Loucy (cell line): ENCODE data around the gene MT1HL1.
"Not testable (repeated sequence)": the region's sequence is repeated elsewhere in the genome, so short reads cannot be mapped to it uniquely, and the experiment has no call there.

Source experiments
- H2AFZ ChIP-seq: fragments of 200-600 bp; sonication (generic); 2 replicates; pipeline ENCODE4 v1.6.0; 2016; ENCODE audit warnings: antibody characterized with exemption, mild to moderate bottlenecking, low read length, moderate library complexity
- H3F3A ChIP-seq: fragments of 200-600 bp; 2 replicates; pipeline ENCODE4 v1.6.0; 2016; ENCODE audit warnings: antibody characterized with exemption, low read depth, mild to moderate bottlenecking
- H3K27me3 ChIP-seq: fragments of 200-600 bp; sonication (generic); 2 replicates; pipeline ENCODE4 v1.6.1; 2014; ENCODE audit warnings: low read length, mild to moderate bottlenecking; ENCODE audit not compliant: insufficient read depth, poor library complexity, severe bottlenecking
- H3K36me3 ChIP-seq: fragments of 200-600 bp; sonication (generic); 2 replicates; pipeline ENCODE4 v1.6.1; 2016; ENCODE audit warnings: low read length; ENCODE audit not compliant: insufficient read depth
- H3K4me1 ChIP-seq: fragments of 200-600 bp; sonication (generic); 2 replicates; pipeline ENCODE4 v1.5.1; 2014; ENCODE audit warnings: low read length, mild to moderate bottlenecking; ENCODE audit not compliant: insufficient read depth, poor library complexity, severe bottlenecking
- H3K4me2 ChIP-seq: fragments of 200-600 bp; sonication (generic); 2 replicates; pipeline ENCODE4 v1.6.0; 2014; ENCODE audit warnings: antibody characterized with exemption, low read length, low read depth, mild to moderate bottlenecking; ENCODE audit not compliant: poor library complexity, severe bottlenecking
- H3K4me3 ChIP-seq: fragments of 200-600 bp; sonication (generic); 2 replicates; pipeline ENCODE4 v1.5.1; 2014; ENCODE audit warnings: low read length, mild to moderate bottlenecking, mixed read lengths; ENCODE audit not compliant: poor library complexity, severe bottlenecking
- H3K79me2 ChIP-seq: fragments of 200-600 bp; sonication (generic); 2 replicates; pipeline ENCODE4 v1.6.1; 2014; ENCODE audit warnings: low read length; ENCODE audit not compliant: insufficient read depth
- H3K9ac ChIP-seq: fragments of 200-600 bp; sonication (generic); 2 replicates; pipeline ENCODE4 v1.6.0; 2014; ENCODE audit warnings: mild to moderate bottlenecking, low read depth, low read length, moderate library complexity; ENCODE audit not compliant: poor library complexity, severe bottlenecking
- H3K9me2 ChIP-seq: fragments of 200-600 bp; sonication (generic); replicated peaks from 2 replicates; pipeline ENCODE4 v1.6.1; 2016; ENCODE audit warnings: low read depth, low read length, mixed read lengths
- H3K9me3 ChIP-seq: fragments of 200-600 bp; sonication (generic); 2 replicates; pipeline ENCODE4 v1.6.1; 2014; ENCODE audit warnings: mild to moderate bottlenecking, antibody characterized with exemption, low read length, low read depth; ENCODE audit not compliant: insufficient read depth
- H4K20me1 ChIP-seq: fragments of 200-600 bp; sonication (generic); 2 replicates; pipeline ENCODE4 v1.6.0; 2014; ENCODE audit warnings: antibody characterized with exemption, low read length, mild to moderate bottlenecking; ENCODE audit not compliant: insufficient read depth, poor library complexity, severe bottlenecking
- EZH2phosphoT487 ChIP-seq: fragments of 200-600 bp; IDR thresholded peaks from 2 replicates; pipeline ENCODE4 v1.6.1; 2018; ENCODE audit warnings: antibody characterized with exemption, mild to moderate bottlenecking, moderate library complexity, borderline replicate concordance
- TF ChIP-seq, protein P1 (sequence below): fragments of 200-600 bp; sonication (generic); conservative IDR thresholded peaks from 2 replicates; pipeline ENCODE4 v1.5.1; 2014; ENCODE audit warnings: mild to moderate bottlenecking, antibody characterized with exemption, low read length

The MT1HL1 gene

DNA sequence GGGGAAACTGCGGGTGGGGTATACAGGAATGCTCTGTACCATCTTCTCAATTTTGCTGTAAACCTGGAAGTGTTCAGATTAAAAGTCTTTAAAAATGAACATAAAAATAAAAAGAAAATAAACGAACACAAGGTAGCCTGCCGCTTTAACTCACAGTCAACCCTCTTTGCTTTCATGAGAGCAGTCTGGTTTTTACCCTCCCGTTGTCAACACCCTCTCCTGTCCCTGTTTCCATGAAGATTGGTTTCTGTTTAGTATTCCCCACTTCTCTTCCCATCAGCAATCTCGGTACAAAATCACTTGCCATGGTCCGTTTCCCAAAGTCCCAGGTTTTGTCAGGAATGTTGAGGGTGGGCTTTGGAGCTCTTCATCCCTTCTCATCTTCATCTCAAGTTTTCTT lies 28.8 kb downstream of the MT1HL1 start:
- TF ChIP-seq, protein P1, sequence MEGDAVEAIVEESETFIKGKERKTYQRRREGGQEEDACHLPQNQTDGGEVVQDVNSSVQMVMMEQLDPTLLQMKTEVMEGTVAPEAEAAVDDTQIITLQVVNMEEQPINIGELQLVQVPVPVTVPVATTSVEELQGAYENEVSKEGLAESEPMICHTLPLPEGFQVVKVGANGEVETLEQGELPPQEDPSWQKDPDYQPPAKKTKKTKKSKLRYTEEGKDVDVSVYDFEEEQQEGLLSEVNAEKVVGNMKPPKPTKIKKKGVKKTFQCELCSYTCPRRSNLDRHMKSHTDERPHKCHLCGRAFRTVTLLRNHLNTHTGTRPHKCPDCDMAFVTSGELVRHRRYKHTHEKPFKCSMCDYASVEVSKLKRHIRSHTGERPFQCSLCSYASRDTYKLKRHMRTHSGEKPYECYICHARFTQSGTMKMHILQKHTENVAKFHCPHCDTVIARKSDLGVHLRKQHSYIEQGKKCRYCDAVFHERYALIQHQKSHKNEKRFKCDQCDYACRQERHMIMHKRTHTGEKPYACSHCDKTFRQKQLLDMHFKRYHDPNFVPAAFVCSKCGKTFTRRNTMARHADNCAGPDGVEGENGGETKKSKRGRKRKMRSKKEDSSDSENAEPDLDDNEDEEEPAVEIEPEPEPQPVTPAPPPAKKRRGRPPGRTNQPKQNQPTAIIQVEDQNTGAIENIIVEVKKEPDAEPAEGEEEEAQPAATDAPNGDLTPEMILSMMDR: no peak
- TF ChIP-seq EZH2phosphoT487: no peak
- Histone ChIP-seq H4K20me1 (no peaks in the 10 kb centered on the region), H3K4me1 (no peaks in the 10 kb centered on the region), H3K4me2 (no peak overlapping the region), H3K27me3 (no peaks in the 10 kb centered on the region), H3K9me3 (no peaks in the 10 kb centered on the region), H3K9me2 (no peaks in the 10 kb centered on the region), H2AFZ (no peak overlapping the region), H3K9ac (no peak overlapping the region), H3K79me2 (no peaks in the 10 kb centered on the region), H3F3A (no peaks in the 10 kb centered on the region), H3K4me3 (no peak overlapping the region), H3K36me3 (no peaks in the 10 kb centered on the region)

DNA sequence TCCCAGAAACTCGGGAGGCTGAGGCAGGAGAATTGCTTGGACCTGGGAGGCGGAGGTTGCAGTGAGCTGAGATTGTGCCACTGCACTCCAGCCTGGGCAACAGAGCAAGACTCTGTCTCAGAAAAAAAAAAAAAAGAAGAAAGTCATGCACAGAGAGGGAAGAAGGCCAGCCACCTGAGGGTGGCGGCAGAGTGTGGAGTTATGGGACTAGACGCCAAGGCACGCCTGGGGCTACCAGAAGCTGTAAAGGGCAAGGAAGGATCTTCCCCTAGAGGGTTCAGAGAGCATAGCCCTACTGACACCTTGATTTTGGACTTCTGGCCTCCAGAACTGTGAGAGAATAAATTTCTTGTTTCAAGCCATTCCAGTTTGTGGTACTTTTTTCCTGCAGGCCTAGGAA lies 30.2 kb downstream of the MT1HL1 start:
- not testable (repeated sequence) for H3K9ac ChIP-seq, H4K20me1 ChIP-seq, H3K4me3 ChIP-seq, H3F3A ChIP-seq, H3K4me1 ChIP-seq, H3K79me2 ChIP-seq, H3K4me2 ChIP-seq, H2AFZ ChIP-seq, H3K36me3 ChIP-seq, H3K27me3 ChIP-seq, H3K9me2 ChIP-seq, H3K9me3 ChIP-seq

DNA sequence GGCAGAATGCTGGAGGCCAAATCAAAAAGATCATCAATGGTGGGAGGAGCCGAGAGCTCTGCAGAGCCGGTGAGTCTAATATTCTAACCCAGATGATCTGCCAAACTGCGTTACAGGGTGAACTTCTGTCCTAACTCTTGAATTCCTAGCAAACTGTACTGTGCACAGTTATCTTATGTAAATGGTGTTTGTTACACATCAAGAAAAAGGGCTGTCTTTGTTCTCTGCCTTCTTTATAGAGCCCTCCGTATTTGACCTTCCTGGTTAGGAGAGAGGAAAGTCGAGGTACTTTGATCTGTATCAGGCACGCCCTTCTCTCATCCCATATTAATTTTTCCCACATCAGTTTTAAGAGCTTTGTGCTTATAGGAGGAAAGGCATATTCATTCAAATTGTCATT lies 37.6 kb downstream of the MT1HL1 start:
- H3K79me2 ChIP-seq: no peaks in the 10 kb centered on the region
- no peaks in the 10 kb centered on the region for H4K20me1 ChIP-seq
- H2AFZ ChIP-seq: no peak overlapping the region
- H3K4me1 ChIP-seq: no peaks in the 10 kb centered on the region
- no peaks in the 10 kb centered on the region for H3K9me2 ChIP-seq
- no peaks in the 10 kb centered on the region; the same call in 1 of the 2 replicates for H3K9me3 ChIP-seq
- H3K4me3 ChIP-seq: no peak overlapping the region
- no peak overlapping the region for H3K4me2 ChIP-seq
- H3K9ac ChIP-seq: no peak overlapping the region
- H3K27me3 ChIP-seq: no peaks in the 10 kb centered on the region
- H3F3A ChIP-seq: no peaks in the 10 kb centered on the region
- no peaks in the 10 kb centered on the region for H3K36me3 ChIP-seq
- TF ChIP-seq EZH2phosphoT487: no peak
- TF ChIP-seq, protein P1: no peak

DNA sequence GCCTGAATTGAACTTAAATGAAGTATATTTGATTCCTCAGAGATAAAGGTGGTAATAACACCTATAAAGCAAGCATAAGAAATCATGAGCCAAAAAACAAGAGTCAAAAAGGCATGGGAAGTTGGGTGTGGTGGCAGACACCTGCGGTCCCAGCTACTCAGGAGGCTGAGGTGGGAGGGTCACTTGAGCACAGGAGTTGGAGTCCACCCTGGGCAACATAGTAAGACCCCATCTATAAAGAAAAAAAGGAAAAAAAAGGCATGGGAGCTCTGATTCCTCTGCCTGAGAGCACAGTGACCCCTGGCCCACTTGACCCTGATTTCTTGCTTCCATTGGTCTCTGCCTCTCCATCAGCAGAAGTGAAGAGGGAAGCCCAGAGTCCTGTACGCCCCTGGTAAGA lies 40.3 kb downstream of the MT1HL1 start:
- Histone ChIP-seq H3K36me3 (no peaks in the 10 kb centered on the region), H3K9ac (no peak overlapping the region), H2AFZ (no peak overlapping the region), H4K20me1 (no peaks in the 10 kb centered on the region), H3K27me3 (no peaks in the 10 kb centered on the region), H3K4me3 (no peak overlapping the region), H3K4me2 (no peak overlapping the region), H3K4me1 (no peaks in the 10 kb centered on the region), H3K79me2 (no peaks in the 10 kb centered on the region), H3K9me3 (no peaks in the 10 kb centered on the region; the same call in 1 of the 2 replicates), H3K9me2 (no peaks in the 10 kb centered on the region), H3F3A (no peaks in the 10 kb centered on the region)
- no peak for TF ChIP-seq EZH2phosphoT487
- TF ChIP-seq, protein P1: no peak
